NCI-H2227 treated with DMSO at 0.1 percent for 48 hours (cell line): ENCODE results near the gene CCDC192.
"Not testable (repeated sequence)": the region's sequence is repeated elsewhere in the genome, so short reads cannot be mapped to it uniquely, and the experiment has no call there.

Source experiments
- DNase-seq: peaks from one replicate; lab custom pipeline; 2025; lab: John Stamatoyannopoulos, UW

Gene CCDC192

GRCh38 chr5:127702926-127703561 lies at the start of gene CCDC192:
Gene CCDC192 (plus strand): TSS chr5:127703391. CDS start chr5:127703446, 55 bp downstream.
- DNase-seq = no peak

DNA sequence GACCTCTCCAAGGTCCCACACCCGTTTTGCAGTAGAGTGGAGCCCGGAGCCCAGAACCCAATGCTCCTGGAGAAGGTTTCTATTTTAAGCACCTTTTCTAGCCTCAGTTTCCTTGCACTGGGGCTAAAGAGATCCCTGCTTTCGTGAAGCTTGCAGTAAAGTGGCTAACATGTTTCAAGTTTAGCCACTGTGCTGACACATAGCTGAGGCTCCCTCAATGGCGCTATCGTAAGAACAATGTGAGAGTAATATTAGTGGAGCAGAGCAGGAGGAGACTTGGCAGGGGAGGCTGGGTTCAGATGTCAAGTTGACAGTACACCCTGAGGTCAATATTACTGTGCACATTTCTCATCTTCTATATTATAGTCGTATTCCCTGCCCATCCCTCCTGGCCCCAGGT lies 46.4 kb upstream of the CCDC192 start:
- DNase-seq = no peak

- no peak for DNase-seq
These were observed 43.0 kb upstream of the CCDC192 start for GRCh38 chr5:127660047-127660733.

GRCh38 chr5:127664093-127664492 lies 39.1 kb upstream of the CCDC192 start:
- DNase-seq = no peak

GRCh38 chr5:127665641-127666040 lies 37.5 kb upstream of the CCDC192 start:
- DNase-seq = no peak

DNA sequence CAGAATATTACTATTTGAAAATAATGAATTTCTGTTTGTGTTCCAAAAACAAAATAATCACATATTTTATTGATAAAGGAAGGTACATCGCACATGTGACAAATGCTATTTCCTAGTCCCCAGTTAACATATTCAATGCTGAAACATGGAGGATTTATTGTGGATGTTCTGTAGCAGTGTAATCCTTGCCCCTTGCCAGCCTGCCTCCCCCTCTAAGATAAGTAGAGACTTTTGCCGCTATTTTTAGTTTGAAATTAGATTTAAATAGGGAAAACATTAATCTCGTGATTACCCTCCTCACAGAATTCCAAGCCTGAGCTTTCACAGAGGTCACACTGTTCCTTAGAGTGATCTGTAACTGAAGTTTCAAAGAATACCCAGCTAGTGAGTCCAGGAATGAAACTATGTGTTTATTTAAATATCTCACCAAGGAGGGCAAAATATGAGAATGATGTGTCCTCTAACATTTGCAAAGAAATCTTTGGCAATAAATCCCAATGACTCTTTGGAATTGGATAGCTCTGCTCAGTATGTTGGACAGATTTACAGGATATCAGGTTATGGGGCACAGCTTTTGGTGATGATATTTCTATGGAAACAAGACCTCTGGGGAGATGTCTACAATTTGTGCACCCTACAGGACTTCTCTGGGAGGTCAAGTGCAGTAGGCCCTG lies 37.0 kb upstream of the CCDC192 start:
- DNase-seq = no peak

DNA sequence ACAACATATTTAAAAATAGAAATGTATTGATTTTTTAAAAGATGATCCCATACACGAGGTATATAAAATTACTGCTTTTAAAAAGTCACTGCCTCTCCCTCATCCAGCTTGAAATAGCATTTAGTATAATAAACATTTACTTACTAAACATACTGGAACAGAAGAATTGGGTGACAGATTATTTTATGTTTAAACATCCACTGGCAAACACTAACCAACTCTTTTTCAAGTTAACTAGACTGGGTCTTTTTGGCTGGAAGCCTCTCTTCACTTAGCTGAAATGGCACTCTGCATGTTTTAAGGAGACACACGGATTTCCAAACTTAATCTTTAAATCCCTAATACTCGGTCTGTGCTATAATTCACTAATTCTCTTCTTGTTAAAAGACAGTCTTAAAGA lies 35.3 kb upstream of the CCDC192 start:
- DNase-seq = no peak

- DNase-seq = no peak
These were observed 32.0 kb upstream of the CCDC192 start for GRCh38 chr5:127671218-127671617.

DNA sequence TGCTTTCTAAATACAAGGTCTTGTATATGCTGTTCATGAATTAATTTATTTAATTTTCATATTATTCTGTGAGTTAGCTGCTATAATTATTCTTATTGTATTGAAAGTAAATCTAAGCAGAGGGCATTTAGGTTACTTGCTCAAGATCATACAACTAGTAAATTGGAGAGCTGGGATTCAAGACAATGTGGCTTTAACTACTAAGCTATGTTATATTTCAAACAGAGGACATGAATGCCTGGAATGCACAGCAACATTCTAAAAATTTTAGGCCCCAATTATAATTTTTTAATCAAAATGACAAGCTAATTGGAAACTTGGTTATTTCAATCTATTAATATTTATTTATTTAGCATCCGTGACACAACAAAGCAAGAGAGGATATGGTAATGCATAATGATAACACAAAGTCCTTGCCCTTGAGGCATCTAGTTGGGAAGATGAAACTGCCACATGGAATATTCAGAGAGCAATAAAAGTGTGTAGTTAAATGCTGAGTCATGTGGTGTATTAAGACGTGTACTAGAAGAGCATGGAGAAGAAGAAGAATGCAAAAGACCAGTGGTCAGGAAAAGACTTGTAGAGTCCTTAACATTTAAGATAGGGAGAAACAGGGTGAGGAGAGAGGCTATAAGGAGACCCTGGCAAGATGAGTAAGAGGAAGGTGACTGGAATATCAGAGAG lies 29.9 kb upstream of the CCDC192 start:
- DNase-seq = no peak

DNA sequence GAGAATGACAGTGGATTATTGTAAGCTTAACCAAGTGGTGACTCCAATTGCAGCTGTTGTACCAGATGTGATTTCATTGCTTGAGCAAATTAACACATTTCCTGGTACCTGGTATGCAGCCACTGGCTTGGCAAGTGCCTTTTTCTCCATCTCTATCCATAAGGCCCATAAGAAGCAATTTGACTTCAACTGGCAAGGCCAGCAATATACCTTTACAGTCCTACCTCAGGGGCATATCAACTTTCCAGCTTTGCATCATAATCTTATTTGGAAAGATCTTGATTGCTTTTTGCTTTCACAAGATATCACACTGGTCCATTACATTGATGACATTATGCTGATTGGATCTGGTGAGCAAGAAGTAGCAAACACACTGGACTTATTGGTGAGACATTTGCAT lies 26.2 kb upstream of the CCDC192 start:
- not testable (repeated sequence) for DNase-seq

DNA sequence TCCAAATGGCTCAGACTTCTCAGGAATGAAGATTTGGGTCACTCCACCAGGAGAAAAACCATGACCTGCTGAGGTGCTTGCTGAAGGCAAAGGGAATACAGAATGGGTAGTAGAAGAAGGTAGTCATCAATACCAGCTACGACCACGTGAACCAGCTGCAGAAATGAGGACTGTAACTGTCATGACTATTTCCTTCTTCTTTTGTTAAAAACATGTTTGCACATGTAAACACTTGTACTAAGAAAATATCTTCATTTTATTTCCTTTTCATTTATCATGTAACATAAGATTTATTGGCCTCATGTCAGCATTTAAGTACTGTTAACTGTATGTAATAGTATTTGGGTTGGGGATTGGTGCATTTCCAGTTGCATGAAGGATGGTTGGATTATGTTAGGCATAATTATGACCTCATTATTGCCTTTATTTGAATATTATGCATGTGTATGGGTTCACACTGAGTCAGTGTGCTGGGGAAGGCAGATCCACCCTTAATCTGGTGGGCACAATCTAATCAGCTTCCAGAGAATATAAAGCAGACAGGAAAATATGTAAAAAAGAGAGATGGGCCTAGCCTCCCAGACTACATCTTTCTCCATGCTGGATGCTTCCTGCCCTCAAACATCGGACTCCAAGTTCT lies 23.4 kb upstream of the CCDC192 start:
- not testable (repeated sequence) for DNase-seq

DNA sequence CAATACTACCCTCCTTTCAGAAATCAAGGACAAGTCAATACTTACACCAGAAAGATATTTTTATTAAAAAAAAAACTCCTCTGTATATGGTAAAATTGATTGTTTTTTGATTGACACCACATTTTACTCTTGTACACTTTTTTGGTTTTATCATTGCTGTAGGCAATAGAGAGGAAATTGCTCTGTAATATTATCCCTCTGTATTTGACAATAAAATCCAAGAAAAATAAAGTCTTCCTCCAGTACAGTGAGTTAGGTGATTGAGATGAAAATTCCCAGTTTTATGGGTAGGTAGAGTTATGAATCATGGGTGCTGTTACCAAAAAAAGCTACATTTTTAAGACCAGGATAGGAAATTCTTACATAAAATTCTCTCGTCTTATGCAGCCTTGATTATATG lies 22.6 kb upstream of the CCDC192 start:
- DNase-seq = no peak

GRCh38 chr5:127683008-127683407 lies 20.2 kb upstream of the CCDC192 start:
- no peak for DNase-seq

DNA sequence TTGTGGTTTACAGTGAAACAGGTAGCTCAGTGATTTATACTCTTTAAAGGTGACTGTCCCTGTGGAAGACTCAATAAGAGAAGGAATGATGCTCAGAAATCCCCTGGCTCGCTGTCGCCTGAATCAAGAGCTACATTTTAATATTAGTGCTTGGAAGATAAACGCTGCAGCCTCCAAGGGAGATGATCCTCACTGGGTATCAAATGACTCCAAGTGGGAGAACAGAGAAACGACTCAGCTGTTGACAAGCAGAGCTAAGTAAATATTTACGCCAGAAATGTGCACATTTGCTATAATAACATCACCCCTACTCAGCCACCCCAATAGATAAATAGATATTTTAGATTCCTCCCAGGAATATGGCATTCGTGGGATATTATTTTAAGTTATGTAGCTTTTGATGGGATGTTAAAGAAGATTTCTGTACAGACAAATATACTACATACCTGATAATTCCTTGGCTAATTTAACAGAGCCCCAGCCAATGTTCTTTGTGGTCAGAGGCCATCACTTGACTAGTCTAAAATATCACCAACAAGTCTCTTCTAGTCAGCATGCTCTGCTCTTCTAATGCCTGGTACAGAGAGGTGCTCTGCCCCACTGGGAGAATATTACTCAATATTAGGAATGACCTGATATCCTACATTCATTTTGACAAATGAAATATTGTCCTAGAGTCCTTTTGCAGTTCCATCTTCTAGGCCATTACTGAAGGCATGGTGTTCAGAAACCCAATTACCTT lies 18.3 kb upstream of the CCDC192 start:
- DNase-seq = no peak

- DNase-seq = no peak
These were observed 17.5 kb upstream of the CCDC192 start for GRCh38 chr5:127685662-127686061.

GRCh38 chr5:127686424-127686823 lies 16.8 kb upstream of the CCDC192 start:
- DNase-seq = no peak

- DNase-seq = no peak
These were observed 8.5 kb upstream of the CCDC192 start for GRCh38 chr5:127694518-127695171.

DNA sequence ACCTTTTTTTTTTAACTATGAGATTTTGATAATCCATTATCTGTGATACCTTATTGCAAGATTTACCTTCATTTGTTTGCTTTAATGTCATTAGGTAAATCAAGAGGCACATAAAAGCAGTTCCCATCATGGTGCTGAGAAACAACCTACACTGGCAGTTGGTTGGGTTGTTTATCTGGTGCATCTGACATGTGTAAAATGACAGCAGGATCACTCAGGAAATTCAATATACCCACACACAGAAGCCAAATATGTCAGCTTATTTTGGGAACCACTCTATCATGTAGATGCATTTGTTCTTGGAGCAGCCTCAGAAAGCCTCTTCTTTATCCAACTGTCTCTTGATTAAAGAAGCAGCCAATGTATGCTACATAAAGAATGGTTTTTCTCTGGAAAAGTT lies 7.8 kb upstream of the CCDC192 start:
- no peak for DNase-seq

- no peak for DNase-seq
These were observed 6.5 kb upstream of the CCDC192 start for GRCh38 chr5:127696683-127697082.

DNA sequence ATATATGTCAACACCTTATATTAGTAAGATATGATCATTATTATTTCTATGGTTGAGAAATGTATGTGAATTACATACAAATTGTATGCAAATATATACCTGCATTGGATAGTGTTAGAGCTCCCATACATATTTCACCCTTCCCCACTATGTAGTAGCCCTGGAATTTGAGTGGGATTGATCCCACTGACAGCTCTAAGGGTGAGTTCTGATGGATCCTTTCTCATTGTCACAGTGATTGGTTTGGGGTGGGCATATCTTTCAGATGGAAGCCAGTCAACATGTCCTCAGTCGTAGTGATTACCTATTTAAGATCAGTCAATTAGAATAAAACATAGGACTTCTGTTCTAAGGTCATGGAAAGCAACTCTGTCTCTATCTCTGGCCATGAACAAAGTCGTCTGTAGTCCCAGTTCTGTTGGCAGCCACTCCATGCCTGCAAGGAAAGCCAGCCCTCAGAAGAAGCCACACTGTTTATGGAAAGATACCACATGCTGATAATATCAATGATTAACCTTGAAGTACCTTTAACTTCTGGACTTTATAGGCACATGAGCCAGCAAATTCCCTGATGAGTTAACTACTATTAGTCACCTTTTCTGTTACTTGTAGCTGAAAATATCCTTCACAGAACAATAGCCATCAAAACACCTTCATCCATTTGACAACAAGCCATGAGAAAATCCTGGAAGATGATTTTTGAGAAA lies 5.1 kb upstream of the CCDC192 start:
- DNase-seq = no peak
